HG03521 (cell line): Measurements from ENCODE around the gene KCNH2.

ENCODE experiments used
- ATAC-seq: cut with Tn5 transposase; IDR thresholded peaks from one replicate; pipeline ENCODE4 v1.9.1; 2021; ENCODE audit warnings: mild to moderate bottlenecking, moderate library complexity; ENCODE audit not compliant: unreplicated experiment

The KCNH2 gene

DNA sequence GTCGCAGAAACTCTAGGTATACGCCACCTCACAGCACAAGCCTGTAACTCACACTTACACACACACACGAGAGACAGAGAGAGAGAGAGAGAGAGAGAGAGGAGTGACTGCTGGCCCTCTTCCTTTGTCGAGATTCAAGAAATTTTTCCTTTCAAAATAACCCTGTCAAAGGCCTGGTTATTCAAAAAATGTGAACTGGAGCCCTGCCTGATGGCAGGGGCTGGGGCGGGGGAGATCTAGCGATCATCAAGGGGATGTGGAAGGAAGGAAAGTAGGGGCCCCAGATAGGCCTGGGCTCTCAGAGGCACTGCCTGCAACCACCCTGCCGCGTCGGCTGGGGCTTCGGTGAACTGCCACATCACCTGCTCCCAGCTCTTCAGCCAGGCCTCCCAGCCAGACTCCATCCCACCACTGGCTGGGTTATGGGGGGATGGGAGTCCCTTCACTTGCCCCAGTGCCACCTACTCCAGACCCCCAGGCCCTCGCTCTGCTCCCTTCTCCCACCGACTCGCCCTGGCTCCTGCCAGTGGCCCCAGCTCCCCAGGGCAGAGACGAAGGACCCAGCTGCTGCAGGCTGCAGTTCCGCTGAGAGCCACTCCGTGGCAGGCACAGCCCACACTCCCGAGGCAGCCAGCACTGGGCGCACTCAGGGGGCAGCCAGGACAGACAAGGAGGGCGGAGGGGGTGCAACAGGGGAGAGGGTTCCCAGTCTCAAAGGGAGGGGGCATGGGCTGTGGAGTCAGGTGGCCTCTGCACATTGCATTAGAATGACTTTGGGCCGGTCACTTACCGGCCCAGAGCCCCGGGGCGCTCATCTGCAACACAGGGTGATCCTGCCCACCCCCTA is 15.3 kb downstream of the KCNH2 start:
- ATAC-seq: peak; percentile 72

DNA sequence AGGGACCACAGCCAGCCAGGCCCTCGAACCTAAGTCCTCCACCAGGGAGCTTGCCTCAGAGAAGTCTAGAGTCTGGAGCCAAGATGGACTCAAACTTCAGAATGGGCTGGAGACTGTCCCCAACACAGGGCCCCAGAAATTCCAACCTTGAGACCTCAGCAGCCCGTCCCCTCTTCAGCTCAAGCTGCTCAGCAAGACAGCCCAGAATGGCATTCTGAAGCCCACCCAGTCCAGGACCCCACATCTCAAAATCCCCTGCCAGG is 15.9 kb downstream of the KCNH2 start:
- no peak for ATAC-seq

DNA sequence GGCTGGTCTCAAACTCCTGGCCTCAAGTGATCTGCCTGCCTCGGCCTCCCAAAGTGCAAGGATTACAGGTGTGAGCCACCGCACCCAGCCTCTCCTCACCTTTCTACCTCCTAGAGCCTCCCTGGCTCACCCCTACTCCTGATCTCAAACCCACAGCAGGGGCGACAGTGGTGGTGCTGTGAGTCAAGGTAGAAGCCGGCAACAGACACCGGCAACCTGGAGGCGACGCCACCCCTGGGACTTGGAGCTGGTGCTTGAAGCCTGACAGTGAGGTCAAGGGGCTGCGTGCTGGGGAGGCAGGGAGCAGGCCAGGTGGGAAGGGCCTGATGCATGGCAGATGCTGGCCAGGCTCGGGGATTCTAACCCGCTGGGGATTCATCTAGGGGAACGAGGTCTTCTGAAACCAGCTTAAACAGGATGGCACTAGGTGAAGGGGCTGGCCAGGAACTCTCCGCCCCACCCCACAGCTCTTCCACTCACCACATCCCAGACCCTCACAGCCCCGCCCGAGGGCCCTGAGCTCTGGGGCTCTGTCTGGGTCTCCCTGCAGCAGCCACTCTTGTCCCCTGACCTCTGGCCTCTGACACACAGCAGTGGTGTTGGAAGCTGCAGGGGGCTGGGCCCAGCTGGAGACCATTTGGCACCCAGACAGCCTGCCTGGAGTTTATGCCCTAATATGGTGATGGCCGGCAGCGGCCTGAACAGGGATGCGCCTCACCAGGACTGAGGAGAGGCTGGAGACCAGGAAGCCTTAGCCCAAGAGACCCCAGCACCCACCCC is 16.4 kb downstream of the KCNH2 start:
- ATAC-seq: no peak

DNA sequence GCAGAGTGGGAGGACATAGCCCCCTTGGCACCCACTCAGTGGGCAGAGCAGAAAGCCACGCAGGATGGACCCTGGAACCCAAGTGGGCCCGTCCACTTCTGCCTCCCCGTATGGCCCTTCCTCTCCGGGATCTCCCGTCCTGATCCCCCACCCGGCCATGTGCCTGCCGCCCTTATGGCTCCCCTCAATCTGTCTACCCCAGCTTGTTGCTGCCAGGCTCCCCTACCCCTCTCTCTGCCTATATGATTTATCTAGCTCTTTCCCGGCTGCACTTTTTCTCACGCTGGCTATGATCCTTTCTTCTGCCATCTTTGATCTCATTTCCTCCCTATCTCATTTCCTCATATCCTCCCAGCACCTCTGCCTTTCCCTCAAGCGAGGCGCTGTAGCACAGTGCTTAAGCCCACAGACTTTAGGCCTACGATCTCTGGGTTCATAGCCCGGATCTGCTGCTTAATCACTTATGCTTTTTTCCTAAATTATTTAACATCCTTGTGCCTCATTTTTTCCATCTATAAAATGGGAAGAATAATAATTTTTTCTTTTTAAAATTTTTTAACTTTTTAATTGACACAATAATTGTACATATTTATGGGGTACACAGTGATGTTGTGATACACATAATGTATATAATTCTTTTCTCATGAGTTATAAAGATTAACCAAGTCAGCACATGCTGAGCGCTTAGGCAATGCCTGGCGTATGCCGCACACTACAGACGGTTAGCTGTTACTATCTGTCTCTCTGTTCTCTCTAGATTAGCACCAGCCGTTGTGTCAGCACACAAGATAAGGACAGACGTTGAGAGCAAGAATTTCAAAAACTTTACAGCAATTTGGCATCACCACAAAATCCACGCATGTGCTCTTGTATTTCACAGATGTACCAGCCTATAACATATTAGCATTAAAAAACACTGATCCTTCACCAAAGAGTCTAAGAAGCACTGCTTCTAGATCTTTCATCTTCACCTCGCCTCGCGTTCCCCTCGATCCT is 18.1 kb downstream of the KCNH2 start:
- ATAC-seq: no peak

DNA sequence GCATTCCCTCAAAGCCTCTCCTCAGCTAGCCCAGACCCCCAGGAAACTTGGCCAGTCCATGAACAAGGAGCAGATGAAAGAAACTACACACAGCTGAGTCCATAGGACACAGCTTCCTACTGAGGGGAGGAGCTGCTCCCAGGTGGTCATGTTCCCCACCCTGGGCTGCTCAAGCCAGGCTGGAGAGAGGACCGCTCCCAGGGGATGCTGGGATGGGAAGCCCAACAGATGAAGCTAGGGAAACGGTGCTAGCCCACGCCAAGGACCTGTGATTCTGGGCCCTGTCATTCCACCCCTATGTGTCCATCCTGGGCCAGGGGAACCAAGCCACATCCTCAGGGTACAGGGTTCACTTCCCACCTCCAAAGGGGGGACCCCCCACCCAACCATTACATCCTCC is 19.0 kb downstream of the KCNH2 start:
- ATAC-seq: no peak

DNA sequence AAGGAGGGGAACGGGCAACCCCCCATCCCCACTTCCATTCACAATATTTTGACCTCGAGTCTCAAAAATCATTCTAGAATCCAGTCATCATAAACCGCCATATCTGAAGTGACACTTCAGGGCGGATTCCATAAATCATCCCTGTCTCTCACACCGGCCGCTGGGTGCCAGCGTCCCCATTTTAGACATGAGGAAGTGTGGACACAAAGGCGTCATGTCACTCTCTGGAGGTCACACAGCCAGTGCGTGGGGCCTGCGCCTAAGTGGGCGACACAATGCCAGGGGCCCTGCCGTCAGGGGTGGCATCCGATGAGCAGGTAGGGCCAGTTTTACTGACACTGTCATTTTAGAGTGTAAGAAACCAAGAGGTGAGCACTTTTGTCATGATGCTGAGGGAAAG is 19.5 kb downstream of the KCNH2 start:
- ATAC-seq: no peak

DNA sequence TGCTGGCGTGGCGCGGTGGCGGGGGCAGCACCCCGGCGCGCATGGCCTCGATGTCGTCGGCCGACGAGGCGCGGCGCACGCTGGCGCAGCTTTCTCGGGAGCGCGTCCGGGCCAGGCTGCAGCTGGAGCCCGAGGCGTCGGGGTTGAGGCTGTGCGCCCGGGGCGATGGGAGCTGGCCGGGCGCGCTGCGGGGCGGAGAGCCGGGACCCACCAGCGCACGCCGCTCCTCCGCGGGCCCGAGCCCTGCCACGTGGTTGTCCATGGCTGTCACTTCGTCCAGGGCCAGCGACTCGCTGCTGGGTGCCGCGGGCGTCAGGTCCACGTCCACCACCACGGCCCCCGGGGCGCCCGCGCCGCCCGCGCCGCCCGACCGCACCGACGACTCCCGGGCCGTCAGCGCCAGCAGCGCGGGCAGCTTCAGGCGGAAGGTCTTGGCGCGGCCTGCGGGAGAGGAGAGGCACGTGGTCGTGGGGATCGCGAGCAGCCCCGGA is 20.0 kb downstream of the KCNH2 start:
- ATAC-seq: no peak

DNA sequence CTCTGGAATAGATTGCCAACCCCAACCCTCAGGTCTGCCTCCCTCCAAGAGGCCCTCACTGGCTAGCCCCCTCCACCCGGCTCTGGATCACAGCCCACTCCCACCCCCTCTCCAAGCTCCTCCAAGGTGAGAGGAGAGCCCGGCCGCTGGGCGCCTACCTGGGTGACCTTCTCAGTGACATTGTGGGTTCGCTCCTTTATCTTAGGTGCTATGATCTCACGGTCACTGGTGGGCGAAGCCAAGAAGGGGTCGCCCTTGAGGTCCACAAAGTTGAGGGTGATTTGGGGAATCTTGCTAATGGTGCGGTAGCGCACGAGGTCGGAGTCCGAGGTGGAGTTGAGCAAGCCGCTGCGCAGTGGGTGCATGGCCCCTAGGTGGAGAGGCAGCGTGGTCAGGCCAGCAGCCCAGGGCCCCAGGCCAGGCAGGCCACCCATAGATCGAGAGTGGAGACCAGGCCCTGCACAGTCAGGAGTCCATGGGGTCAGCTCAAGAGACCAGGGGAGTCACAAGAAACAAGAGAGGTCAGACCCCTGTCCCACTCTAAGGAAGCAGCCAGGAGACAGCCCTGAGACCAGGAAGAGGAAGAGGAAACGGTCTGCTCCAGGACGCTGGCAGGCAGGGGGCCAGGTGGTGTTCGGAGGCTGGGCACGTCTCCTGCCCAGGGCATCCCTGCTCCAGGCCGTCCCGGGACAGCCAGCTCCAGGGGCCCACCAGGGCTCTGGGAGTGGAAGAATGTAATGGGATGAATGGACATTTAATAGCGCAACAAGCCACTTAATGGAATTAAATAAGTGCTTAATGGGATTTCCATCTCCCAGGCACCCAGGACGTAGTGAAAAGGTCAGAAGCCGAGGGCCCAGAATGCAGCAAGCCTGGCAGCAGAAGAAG is 20.7 kb downstream of the KCNH2 start:
- ATAC-seq: no peak

DNA sequence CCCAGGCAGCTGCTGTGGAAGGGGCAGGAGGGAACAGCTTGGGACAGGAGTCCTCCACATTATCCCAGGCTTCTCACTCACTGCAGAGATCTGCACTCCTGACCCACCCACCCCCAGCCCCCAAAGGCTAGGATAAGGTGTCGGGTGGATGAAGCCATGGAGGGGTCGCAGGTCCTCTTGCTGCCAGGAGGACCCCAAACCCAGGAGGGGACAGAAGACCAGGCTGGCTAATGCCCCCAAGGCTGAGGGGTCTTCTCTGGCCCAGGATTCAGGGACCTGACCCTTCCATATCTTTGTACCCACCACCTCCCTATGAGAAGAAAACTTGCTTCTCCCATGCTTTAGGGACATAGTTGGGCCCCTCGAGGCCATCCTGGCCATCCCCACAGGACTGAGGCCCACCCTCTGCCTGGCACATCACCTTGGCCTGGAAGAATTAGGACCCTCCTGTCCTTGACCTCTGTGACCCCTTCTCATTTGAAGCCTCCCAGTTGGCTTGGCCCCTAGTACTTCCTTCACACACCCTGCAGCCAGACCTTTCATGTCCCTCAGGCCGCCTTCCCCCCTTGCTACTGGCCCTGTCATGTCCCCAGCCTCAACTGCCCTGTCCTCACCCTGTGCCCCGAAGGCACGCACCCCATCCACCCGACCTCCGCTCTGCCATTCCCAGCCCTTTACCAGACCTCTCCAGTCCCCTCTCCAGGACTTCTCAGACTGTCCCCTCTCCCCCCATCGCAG is 21.6 kb downstream of the KCNH2 start:
- ATAC-seq: no peak

DNA sequence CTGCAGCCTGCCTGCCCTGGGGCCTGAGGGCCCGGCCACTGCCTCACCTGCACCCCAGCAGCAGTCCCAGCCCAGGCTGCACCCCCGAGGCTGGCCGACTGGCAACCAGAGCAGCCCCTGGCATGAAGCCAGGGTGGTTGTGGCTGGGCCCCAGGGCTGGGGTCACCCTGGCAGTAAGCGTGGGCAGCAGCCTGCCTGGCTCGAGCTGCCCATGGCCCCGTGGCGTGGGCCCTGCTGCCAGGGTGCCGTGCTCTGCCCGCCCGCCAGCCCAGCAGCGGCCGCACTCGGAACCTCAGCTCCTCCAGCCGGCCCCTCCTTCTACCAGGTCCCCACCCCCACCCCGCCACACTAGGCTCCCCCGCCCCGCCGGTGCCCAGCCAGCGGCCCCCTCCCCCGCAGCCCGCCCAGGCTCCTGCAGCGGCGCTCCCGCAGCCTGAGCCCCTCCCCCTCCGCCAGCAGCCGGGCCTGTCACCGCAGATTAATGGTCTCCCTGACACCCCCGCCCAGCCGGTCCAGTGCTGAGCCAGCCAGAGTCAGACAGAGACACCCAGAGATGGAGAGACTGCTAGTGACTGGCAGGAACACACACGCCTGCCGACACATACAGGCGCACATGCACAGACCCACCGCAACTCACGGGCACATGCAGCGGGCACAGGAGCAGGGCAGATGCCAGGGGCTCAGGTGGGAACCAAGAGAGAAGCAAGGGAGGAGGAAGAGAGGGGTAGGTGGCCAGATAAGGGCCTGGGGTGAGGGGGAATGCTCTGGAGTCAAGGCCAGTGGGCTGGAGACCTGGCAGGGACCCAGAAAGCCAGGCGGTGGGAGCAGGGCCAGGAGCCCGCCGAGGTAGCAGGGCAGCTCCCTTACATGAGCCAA is 22.4 kb downstream of the KCNH2 start:
- ATAC-seq: no peak

DNA sequence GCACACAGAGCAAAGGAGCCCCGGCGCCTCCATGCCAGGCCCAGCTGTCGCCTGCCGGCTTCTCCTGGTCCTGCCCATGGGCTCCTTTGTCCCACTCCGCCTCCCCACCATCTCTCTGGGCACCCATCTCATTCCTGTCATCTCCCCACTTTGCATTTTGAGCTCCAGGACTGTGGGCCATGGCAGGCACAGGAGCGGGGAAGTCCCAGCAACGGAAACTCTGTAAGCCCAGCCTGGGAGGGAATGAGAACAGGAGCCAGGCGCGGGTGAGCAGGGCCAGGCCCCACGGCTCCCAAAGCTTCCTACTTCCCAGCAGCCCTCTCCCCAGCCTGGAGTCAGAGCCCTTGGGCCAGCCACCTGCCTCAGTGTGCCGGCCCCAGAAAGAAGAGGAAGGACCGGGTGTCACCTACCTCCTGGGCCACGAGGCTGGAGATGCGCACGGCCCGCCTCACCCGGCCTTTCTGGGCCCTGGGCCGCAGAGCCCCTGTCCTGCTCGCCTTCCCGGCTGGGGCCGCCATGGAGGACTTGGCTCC is 23.1 kb downstream of the KCNH2 start:
- ATAC-seq: no peak

DNA sequence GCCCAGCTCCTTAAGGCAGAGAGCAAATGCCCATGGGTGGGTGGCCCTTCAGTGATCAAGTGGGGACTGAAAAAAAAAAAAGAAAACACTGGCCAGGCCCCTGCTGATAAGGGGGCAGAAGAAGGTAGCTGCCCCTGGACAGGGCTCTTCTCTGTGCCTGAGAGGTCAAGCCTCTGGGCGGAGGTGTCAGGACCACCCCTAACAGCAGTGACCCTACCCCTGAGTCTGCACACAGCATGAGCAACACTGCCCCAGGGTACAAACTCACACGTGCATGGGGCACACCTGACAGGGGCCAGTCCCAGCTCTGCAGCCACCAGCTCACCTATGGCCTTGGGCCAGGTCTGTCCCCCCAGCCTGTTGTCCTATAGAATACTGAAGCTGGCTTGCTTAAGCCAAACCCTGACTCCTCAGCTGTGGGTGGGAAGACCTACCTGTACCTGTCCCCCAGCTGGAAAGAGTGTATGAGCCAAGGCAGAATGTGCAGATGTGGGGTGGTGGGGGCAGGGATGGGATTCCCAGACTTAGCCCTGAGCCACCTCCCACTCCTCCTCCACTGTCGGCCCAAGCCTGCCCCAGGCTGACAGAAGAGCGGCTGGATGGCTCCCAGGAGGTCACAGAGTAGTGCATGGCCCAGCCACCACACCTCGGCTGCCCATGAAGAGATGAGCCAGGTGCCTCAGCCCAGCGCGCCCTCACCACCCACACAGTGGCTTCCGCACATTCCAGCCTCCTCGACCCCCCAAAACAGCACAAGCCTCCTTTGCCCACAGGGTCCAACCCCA is 23.7 kb downstream of the KCNH2 start:
- no peak for ATAC-seq

DNA sequence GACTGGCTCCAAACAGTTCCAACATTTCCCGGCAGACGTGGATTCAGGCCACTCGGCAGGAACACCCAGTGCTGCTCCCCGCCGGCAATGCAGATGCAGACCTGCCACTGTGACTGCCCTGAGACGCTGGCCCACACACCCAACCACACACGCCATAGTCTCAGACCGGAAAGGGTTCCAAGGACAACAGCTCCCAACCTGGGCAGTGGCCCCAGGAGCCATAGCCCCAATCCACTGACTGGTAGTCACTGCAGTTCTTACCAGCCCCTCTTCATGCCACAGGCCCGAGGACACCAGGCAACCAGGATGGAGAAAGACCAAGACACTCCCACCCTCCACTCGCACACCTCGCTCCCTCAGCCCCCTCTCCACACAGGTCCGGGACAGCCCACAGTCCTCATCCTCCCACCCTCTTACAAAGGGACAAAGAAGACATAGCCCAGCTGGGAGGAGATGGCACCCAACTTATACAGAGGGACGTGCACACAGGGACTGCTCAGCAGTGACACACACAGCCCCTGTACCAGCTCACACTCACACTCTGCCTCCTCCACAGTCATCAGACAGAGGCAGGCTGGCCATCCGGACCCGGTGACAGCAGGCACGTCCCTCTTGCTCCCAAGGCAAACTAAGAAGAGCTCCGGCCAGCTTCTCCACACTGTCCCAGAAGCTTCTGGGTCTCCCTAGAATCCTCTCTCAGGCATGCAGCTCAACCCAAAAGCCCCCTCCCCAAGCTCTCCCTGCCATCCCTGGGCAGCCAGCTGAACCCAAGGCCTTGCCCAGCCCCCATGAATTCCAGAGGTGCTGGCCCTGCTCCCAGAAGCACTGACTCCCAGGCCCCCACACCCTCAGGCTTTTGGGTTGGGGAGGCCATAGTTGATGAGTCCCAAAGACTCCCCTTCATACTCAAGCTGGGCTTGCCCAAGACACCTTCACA is 24.8 kb downstream of the KCNH2 start:
- ATAC-seq: no peak

DNA sequence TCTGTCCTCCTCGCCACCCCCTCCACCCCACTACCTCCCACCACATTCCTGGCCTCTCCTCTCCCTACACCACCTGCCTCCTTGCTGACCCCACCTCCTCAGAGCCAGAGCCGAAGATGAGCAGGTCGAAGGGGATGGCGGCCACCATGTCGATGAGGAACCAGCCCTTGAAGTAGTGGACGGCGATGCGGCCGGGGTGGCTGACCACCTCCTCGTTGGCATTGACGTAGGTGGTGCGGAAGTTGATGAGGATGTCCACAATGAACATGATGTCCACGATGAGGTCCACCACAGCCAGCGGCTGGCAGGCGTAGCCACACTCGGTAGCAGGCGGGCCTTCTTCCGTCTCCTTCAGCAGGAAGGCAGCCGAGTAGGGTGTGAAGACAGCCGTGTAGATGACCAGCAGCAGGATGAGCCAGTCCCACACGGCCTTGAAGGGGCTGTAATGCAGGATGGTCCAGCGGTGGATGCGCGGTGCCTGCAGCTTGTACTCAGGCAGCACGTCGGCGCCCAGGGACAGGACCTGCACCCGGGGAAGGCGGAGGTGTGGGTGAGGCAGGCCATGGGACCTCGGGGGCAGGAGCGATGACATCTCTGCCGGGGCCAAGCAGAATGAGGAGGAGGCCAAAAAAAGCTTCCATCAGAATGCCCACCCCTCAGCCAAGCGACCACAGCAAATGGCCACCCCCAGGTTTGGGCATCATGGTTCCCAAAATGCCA is 25.6 kb downstream of the KCNH2 start:
- ATAC-seq: no peak

DNA sequence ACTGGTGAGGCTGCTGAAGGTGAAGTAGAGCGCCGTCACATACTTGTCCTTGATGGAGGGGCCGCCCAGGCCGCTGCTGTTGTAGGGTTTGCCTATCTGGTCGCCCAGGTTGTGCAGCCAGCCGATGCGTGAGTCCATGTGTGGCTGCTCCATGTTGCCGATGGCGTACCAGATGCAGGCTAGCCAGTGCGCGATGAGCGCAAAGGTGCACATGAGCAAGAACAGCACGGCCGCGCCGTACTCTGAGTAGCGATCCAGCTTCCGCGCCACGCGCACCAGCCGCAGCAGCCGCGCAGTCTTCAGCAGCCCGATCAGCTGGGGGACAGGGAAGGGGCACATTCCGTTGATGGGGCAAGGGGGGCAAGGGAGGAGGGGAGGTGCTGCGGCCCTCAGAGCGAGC is 26.6 kb downstream of the KCNH2 start:
- no peak for ATAC-seq

DNA sequence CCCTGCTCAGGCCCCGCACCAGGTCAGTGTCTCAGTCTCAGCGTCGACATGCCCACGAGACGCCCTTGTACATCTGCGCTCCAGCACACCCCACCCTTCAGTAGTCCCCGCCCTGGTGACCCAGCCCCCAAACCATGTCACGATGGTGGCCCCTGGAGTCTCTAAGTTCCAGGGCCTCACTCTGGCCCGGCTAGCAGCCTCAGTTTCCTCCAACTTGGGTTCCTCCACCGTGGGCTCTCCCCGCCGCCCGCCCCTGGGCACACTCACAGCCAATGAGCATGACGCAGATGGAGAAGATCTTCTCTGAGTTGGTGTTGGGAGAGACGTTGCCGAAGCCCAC is 27.0 kb downstream of the KCNH2 start:
- no peak for ATAC-seq
